Stimulated activated naive CD8-positive, alpha-beta T cell treated with anti-CD3 and anti-CD28 coated beads, Interleukin-15, Interleukin-2, amounts not matched to agents 100 ng/mL and 50 ng/mL, for 24 hours (primary cell): ENCODE data around the gene C14orf180.

ENCODE experiments used
- H3K27ac Mint-ChIP-seq: one replicate; pipeline ENCODE4 v1.8.0; 2021; ENCODE audit warnings: mild to moderate bottlenecking, mixed read lengths
- H3K27me3 Mint-ChIP-seq: one replicate; pipeline ENCODE4 v1.8.0; 2021; ENCODE audit warnings: mixed read lengths
- H3K36me3 Mint-ChIP-seq: one replicate; pipeline ENCODE4 v1.8.0; 2021; ENCODE audit warnings: low read depth, mixed read lengths
- H3K4me1 Mint-ChIP-seq: one replicate; pipeline ENCODE4 v1.8.0; 2021; ENCODE audit warnings: low read depth, mixed read lengths
- H3K4me3 Mint-ChIP-seq: one replicate; pipeline ENCODE4 v1.8.0; 2021; ENCODE audit warnings: mild to moderate bottlenecking, mixed read lengths
- H3K9me3 Mint-ChIP-seq: one replicate; pipeline ENCODE4 v1.8.0; 2021; ENCODE audit warnings: mixed read lengths

The C14orf180 gene

DNA sequence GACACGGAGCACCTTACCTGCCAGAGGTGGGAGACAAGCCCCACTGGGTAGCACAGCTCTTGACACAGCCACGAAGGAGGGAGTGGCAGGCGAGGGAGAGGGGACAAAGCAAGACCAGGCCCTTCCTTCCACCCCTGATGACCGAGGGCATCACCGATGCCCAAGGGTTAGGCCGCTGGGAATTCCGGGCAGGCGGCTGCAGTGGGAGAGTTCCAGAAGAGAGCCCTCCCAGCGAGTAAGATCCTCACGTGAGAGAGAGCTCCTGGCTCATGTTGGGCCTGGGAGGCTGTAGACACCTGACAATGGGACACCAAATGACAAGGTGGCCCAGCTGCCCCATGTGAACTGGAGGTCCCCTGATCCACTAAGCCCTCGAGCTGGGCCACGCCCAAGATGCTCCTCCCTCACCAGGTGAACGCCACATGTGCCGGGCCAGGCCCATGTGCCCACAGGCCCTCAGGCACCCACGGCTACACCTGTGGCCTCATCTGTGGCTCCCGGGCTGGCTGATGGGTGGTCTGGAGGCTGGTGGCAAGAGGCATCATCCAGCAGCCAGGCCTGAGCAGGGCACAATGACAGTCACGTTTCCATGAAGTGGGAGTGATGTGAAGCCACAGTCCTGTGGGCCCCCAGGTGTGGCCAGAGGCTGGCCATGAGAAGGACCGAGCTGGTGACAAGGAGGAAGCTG lies 32.1 kb upstream of the C14orf180 start:
- H3K4me3 Mint-ChIP-seq = no peak overlapping the region
- H3K27me3 Mint-ChIP-seq = peaks cover 10% of the 10 kb centered on the region
- H3K4me1 Mint-ChIP-seq = no peaks in the 10 kb centered on the region
- H3K9me3 Mint-ChIP-seq = no peaks in the 10 kb centered on the region
- no peak overlapping the region for H3K27ac Mint-ChIP-seq
- no peaks in the 10 kb centered on the region for H3K36me3 Mint-ChIP-seq

GRCh38 chr14:104547998-104548700 lies 31.4 kb upstream of the C14orf180 start:
- no peaks in the 10 kb centered on the region for H3K36me3 Mint-ChIP-seq
- H3K4me1 Mint-ChIP-seq = no peaks in the 10 kb centered on the region
- no peak overlapping the region for H3K4me3 Mint-ChIP-seq
- H3K9me3 Mint-ChIP-seq = no peaks in the 10 kb centered on the region
- peaks cover 6% of the 10 kb centered on the region for H3K27me3 Mint-ChIP-seq
- H3K27ac Mint-ChIP-seq = no peak overlapping the region

- no peaks in the 10 kb centered on the region for H3K4me1 Mint-ChIP-seq
- H3K27me3 Mint-ChIP-seq = peaks cover 6% of the 10 kb centered on the region
- no peaks in the 10 kb centered on the region for H3K9me3 Mint-ChIP-seq
Measured at GRCh38 chr14:104548802-104549535, 30.6 kb upstream of the C14orf180 start.

GRCh38 chr14:104549536-104550339 lies 29.8 kb upstream of the C14orf180 start:
- H3K9me3 Mint-ChIP-seq = no peaks in the 10 kb centered on the region
- H3K27ac Mint-ChIP-seq = no peak overlapping the region
- H3K36me3 Mint-ChIP-seq = no peaks in the 10 kb centered on the region
- H3K4me1 Mint-ChIP-seq = no peaks in the 10 kb centered on the region
- no peak overlapping the region for H3K4me3 Mint-ChIP-seq
- H3K27me3 Mint-ChIP-seq = peaks cover 5% of the 10 kb centered on the region

More at GRCh38 chr14:104548802-104549535, 30.6 kb upstream of the C14orf180 start:
- H3K36me3 Mint-ChIP-seq = no peaks in the 10 kb centered on the region
- H3K4me3 Mint-ChIP-seq = no peak overlapping the region
- no peak overlapping the region for H3K27ac Mint-ChIP-seq

DNA sequence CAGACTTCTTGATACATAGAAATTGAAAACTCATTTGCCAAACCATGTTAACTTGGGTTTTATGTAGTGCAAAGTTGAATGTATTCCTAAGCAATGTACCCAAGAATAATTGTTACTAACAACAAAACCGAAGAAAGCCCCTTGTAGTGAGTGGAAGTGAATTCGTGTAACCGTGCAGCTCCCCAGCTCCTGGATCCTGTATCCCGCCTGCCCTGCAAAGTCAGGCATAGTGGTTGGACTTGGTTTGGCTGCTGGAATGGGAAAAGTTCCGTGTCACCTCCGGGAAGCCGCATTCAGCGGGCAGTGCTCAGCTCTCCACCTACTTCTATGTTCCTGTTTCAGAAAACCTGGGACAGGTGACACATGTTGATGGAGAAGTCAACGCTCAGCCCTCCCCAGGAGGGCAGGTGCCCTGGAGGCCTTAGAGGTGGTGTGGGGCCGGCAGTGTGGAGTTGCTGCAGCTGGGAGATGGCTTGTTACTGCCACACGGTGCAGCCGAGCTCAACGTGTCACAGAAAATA lies 29.2 kb upstream of the C14orf180 start:
- Mint-ChIP-seq H3K4me1 (no peaks in the 10 kb centered on the region), H3K27me3 (no peaks in the 10 kb centered on the region), H3K36me3 (no peaks in the 10 kb centered on the region), H3K27ac (no peak overlapping the region), H3K4me3 (no peak overlapping the region), H3K9me3 (no peaks in the 10 kb centered on the region)

DNA sequence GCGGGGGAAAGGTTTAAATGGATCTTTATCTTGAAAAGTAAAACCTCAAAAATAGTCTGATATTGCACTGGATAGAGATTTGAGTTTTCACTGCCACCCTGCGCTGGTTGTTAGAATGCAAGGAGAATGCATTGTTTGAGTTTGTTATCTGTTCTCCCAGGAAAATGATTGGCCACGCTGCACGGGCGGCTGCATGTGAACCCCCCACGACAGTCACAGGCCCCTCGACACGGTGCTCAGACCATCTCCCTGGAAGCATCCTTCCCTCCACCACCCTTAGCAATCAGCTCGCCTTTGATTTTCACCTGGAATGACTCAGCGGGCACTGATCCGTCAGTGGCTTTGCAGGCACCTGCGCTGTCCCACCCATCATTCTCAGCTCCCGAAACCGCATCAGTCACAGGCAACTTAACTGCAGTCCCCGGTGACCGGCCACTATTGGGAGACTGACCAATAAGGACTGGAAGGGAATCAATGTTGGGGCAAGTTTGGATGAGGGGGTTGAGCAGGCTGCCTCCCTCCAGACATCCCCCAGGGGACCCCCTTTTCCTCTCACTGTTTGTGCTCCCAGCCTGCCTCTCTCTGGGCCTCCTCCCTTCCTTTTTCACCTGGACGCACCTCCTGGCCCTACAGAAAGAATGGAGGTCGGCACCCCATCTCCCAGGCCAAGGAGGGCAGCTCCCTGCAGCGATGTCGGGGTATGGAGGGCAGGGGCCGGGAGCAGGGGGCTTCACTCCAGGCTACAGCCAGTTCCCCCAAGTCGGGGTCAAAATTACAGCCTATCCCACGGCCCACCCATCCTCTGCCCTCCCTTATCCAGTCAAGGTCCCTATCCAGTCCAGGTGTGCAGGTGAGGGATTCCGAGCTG lies 28.5 kb upstream of the C14orf180 start:
- H3K4me3 Mint-ChIP-seq = no peak overlapping the region
- no peaks in the 10 kb centered on the region for H3K27me3 Mint-ChIP-seq
- no peak overlapping the region for H3K27ac Mint-ChIP-seq
- H3K4me1 Mint-ChIP-seq = no peaks in the 10 kb centered on the region
- no peaks in the 10 kb centered on the region for H3K9me3 Mint-ChIP-seq
- no peaks in the 10 kb centered on the region for H3K36me3 Mint-ChIP-seq

GRCh38 chr14:104551851-104552737 lies 27.5 kb upstream of the C14orf180 start:
- Mint-ChIP-seq H3K9me3 (no peaks in the 10 kb centered on the region), H3K27ac (no peak overlapping the region), H3K4me3 (no peak overlapping the region), H3K4me1 (no peaks in the 10 kb centered on the region), H3K27me3 (no peaks in the 10 kb centered on the region), H3K36me3 (no peaks in the 10 kb centered on the region)

GRCh38 chr14:104552738-104553125 lies 26.8 kb upstream of the C14orf180 start:
- H3K4me1 Mint-ChIP-seq = no peaks in the 10 kb centered on the region
- no peaks in the 10 kb centered on the region for H3K27me3 Mint-ChIP-seq
- H3K4me3 Mint-ChIP-seq = no peak overlapping the region
- H3K27ac Mint-ChIP-seq = no peak overlapping the region
- no peaks in the 10 kb centered on the region for H3K9me3 Mint-ChIP-seq
- H3K36me3 Mint-ChIP-seq = no peaks in the 10 kb centered on the region

GRCh38 chr14:104553166-104554087 lies 26.1 kb upstream of the C14orf180 start:
- no peaks in the 10 kb centered on the region for H3K36me3 Mint-ChIP-seq
- H3K27ac Mint-ChIP-seq = no peak overlapping the region

GRCh38 chr14:104554088-104554607 lies 25.4 kb upstream of the C14orf180 start:
- Mint-ChIP-seq H3K27ac (no peak overlapping the region), H3K4me3 (no peak overlapping the region), H3K9me3 (no peaks in the 10 kb centered on the region), H3K36me3 (no peaks in the 10 kb centered on the region), H3K27me3 (no peaks in the 10 kb centered on the region), H3K4me1 (no peaks in the 10 kb centered on the region)

More at GRCh38 chr14:104553166-104554087, 26.1 kb upstream of the C14orf180 start:
- Mint-ChIP-seq H3K4me1 (no peaks in the 10 kb centered on the region), H3K4me3 (no peak overlapping the region), H3K9me3 (no peaks in the 10 kb centered on the region), H3K27me3 (no peaks in the 10 kb centered on the region)

DNA sequence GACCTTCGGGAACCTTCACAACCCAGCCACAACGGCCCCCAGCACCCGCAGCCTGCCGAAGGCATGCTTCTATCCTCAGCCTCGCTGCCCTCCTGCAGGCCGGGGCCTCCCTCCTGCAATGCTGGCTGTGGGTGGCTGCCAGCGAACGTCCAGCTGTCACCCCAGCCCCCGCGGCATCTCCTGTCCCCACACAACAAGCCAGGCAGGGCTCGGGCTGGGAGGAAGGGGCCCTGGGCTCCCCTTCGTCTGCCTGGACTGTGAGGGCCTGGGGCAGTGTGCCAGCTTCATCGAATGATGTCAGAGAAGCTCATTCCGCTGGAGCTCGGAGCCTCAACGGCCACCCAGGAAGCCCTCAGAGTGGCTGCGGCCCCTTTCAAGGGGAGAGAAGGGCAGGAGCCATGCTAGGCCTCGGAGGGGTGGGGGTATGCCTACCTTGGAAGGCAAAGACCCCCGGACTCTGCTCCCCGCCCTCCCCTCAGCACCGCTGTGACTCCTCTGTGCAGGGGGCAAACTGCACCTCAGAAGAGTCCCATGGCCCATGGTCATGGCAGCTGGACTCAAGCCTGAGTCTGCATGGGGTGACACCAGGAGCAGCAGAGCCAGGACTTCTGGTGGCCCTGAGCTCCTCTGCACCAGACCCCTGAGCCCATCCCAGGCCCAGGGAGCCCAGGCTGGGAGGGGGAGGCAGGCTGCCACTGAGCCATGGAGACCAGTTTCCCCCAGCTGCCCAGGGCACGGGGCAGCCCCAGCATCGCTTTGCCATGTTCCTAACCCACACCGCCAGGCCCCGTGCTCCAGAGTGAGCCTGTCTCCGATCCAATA lies 24.7 kb upstream of the C14orf180 start:
- H3K27ac Mint-ChIP-seq = no peak overlapping the region
- no peaks in the 10 kb centered on the region for H3K9me3 Mint-ChIP-seq
- H3K36me3 Mint-ChIP-seq = no peaks in the 10 kb centered on the region
- no peaks in the 10 kb centered on the region for H3K4me1 Mint-ChIP-seq
- H3K27me3 Mint-ChIP-seq = no peaks in the 10 kb centered on the region
- no peak overlapping the region for H3K4me3 Mint-ChIP-seq
